ENCODE measurements around the gene CYB5R3. TPM values are rescaled to one million over a fixed set of nuclear protein-coding genes. Genes with fewer than 3 reads are reported as not detected.

Gene CYB5R3
- polyA plus RNA-seq, 1 of the 3 experiments (the other 2 are of a cell fraction) = 106 TPM

DNA sequence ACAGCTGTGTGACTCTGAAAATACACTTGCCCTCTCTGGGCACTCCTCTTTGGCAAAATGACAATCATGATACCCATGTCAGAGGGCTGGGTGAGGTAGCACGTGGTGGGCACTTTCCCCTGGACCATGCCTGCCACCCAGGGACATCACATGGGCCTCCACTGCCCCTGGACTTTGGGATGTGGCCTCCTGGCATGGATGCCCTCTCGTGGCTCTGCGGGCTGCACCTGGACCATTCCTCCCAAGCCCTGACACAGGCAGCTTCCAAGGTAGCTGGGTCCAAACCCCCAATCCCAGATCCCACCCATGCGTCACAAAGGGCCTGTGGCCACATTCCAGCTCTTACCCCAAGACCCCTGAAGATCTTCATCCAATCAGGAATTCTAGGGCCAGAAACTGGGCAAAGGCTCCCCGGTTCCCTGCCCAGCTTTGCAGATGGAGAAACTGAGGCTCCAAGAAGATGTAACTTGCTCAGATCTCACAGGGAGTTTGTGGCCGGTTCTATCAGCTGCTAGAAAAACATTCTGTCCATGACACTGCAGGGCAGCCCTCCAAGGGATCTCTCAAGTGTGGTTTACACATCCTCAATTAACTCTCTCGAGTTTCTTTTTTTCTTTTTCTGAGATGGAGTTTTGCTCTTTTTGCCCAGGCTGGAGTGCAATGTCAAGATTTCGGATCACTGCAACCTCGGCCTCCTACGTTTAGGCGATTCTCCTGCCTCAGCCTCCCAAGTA, 35.4 kb upstream of the CYB5R3 start:
- no peak overlapping the region for H3K9ac ChIP-seq
- H3K9me3 ChIP-seq = no peaks in the 10 kb centered on the region
- CTCF ChIA-PET = no interaction called here
- no peak overlapping the region for H3K4me2 ChIP-seq
- no peaks in the 10 kb centered on the region for H3K9me2 ChIP-seq
- no peaks in the 10 kb centered on the region for H3K27me3 ChIP-seq (ENCODE audit: insufficient read depth)
- POLR2A ChIA-PET = no interaction called here
- 82% methylated on average over 6 of the region's 11 CpGs for WGBS (ENCODE audit: low lambda C conversion rate)
- no peak overlapping the region for H2AFZ ChIP-seq (ENCODE audit: low read depth)
- H4K20me1 ChIP-seq (ENCODE audit: insufficient read depth) = no peaks in the 10 kb centered on the region
- no peaks in the 10 kb centered on the region for H3K36me3 ChIP-seq (replicated peaks in 1 of 2; ENCODE audit: control insufficient read depth in 1 of 2, insufficient read depth in 2 of 2, low read length in 1 of 2)
- TF ChIP-seq FOXM1 (IDR thresholded peaks at IDR 0.05; ENCODE audit: low read depth) = no peak
- TF ChIP-seq JUND (IDR thresholded peaks at IDR 0.05) = no peak
- no peak for TF ChIP-seq MXI1 (IDR thresholded peaks at IDR 0.05; ENCODE audit: low read depth, low read length)
- TF ChIP-seq ZBTB33 (IDR thresholded peaks at IDR 0.05; ENCODE audit: borderline replicate concordance, low read depth) = no peak
- no peak for TF ChIP-seq NRF1 (IDR thresholded peaks at IDR 0.05; ENCODE audit: low read depth, low read length)
- TF ChIP-seq CHD2 (IDR thresholded peaks at IDR 0.05; ENCODE audit: low read length, partially characterized antibody) = no peak
- no peak for TF ChIP-seq MAX (IDR thresholded peaks at IDR 0.05; ENCODE audit: low read depth)
- no peak for TF ChIP-seq REST (IDR thresholded peaks at IDR 0.05; ENCODE audit: low read depth, low read length)
- TF ChIP-seq POLR2AphosphoS5 (IDR thresholded peaks at IDR 0.05; ENCODE audit: low read depth, low read length) = no peak
- no peak for TF ChIP-seq RXRA (IDR thresholded peaks at IDR 0.05; ENCODE audit: borderline replicate concordance, low read depth)
- H3F3A ChIP-seq (replicated peaks; ENCODE audit: insufficient read depth) = no peaks in the 10 kb centered on the region
- no peak overlapping the region for H3K4me3 ChIP-seq (ENCODE audit: low read depth in 2 of 2, low read length in 1 of 2)
- H3K79me2 ChIP-seq (ENCODE audit: insufficient read depth) = no peaks in the 10 kb centered on the region
- no peak for DNase-seq
- no peak overlapping the region for H3K27ac ChIP-seq (ENCODE audit: low read depth in 2 of 2, low read length in 1 of 2)
- peaks cover 8 to 26% of the 10 kb centered on the region in 2 experiments; a peak in 2 of 4 replicates for H3K4me1 ChIP-seq (ENCODE audit: control insufficient read depth in 1 of 2, insufficient read depth in 2 of 2, low read depth in 1 of 2, low read length in 1 of 2)

Data from SK-N-SH (cell line).